A673 (cell line): ENCODE results near the gene L3MBTL3.

ENCODE experiments used
- CTCF ChIP-seq: fragments of 300-800, 200-600 bp; sonication (generic); conservative IDR thresholded peaks from 2 replicates; pipeline ENCODE4 v1.5.1; 2017; ENCODE audit warnings: low read depth, mild to moderate bottlenecking, antibody characterized with exemption, low read length, moderate library complexity, mixed read lengths
- EZH2 ChIP-seq: fragments of 200-600 bp; sonication (generic); IDR thresholded peaks from 2 replicates; pipeline ENCODE4 v1.6.1; 2017; ENCODE audit warnings: borderline replicate concordance, low read depth, mild to moderate bottlenecking, mixed read lengths, antibody characterized with exemption, low read length; ENCODE audit not compliant: poor library complexity, severe bottlenecking

- no peak for TF ChIP-seq CTCF
- no peak for TF ChIP-seq EZH2
Observed at GRCh38 chr6:130158056-130158455, 139.7 kb downstream of the L3MBTL3 start.
